AG10803 (cell line): Measurements from ENCODE around the gene TLR9.

Experiments used
- DNase-seq: peaks from one replicate; pipeline ENCODE4 v3.0.0; 2010; ENCODE audit warnings: low read depth
- H3K4me3 ChIP-seq: 2 replicates; pipeline ENCODE4 v1.5.1; 2011; ENCODE audit warnings: mild to moderate bottlenecking, low read length, control low read depth
- TF ChIP-seq, protein P1 (sequence below): conservative IDR thresholded peaks from 2 replicates; pipeline ENCODE4 v1.5.1; 2011; ENCODE audit warnings: mild to moderate bottlenecking, low read length, control low read depth, inconsistent platforms

Gene TLR9

DNA sequence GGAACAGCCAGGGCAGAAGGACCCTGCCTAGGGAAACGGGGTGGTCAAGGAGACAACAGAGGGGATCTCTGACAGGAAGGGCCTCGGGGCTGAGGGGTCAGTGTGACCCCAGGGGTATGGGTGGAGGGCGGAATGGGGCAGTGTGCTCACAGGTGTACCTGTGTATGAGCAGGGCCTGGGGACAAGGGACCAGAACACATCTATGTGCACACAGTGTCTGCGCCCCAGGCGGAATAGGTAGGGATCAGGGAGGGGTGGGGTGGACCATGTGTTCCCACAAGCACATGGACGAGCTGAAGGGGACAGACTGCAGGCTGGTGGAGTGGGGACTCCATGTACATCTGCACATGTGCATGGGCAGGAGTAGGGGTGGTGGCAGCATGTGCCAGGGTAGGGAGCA is 5.0 kb upstream of the TLR9 start:
- TF ChIP-seq, protein P1, sequence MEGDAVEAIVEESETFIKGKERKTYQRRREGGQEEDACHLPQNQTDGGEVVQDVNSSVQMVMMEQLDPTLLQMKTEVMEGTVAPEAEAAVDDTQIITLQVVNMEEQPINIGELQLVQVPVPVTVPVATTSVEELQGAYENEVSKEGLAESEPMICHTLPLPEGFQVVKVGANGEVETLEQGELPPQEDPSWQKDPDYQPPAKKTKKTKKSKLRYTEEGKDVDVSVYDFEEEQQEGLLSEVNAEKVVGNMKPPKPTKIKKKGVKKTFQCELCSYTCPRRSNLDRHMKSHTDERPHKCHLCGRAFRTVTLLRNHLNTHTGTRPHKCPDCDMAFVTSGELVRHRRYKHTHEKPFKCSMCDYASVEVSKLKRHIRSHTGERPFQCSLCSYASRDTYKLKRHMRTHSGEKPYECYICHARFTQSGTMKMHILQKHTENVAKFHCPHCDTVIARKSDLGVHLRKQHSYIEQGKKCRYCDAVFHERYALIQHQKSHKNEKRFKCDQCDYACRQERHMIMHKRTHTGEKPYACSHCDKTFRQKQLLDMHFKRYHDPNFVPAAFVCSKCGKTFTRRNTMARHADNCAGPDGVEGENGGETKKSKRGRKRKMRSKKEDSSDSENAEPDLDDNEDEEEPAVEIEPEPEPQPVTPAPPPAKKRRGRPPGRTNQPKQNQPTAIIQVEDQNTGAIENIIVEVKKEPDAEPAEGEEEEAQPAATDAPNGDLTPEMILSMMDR = no peak
- DNase-seq = no peak

DNA sequence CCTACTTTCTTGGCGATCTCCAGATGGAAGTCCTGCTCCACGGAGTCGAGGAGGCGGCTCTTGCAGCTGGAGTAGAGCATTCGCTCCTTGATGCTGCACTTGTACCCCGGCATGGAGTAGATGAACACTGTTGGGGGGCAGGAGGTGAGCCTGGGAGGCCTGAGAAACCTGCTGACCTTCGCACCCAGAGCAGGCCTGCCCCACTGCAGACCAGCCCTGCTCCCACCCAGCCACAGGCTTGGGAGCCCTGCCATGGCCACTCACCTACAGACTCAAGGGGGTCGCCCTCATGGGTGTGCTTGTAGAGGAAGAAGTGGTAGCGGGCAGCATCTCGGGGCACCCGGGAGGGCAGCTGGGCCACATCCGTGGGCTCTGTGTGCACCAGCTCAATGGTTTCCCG is 4.2 kb upstream of the TLR9 start:
- TF ChIP-seq, protein P1 = no peak
- DNase-seq = no peak
- H3K4me3 ChIP-seq = no peak overlapping the region

More for the DNA sequence above, 5.0 kb upstream of the TLR9 start:
- no peak overlapping the region for H3K4me3 ChIP-seq

DNA sequence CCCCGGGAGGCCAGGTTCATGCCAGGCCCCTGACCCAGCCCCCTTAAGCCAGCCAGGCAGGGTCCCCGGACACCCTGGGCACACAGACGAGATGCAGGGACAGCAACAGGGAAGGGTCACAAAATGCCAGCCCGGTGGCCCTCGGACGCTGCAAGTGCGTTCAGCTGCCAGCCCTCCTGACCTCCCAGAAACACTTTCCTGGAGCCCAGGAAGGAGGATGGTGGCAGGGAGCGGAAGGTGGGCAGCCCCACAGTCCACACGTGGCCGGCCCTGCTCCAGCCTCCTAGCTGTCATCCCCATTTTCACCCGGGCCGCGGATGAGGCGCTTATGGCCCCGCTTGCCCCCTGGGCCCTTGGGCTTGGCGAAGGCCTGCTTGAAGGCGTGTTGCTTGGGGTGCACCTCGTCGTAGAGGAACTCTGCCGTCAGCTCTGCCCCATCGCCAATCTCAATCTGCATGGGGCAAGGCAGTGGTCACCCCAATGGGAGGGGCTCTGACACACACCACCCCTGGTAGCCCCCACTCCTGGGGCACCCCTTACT is 3.4 kb upstream of the TLR9 start:
- H3K4me3 ChIP-seq = no peak overlapping the region
- DNase-seq = no peak
- TF ChIP-seq, protein P1 = no peak

DNA sequence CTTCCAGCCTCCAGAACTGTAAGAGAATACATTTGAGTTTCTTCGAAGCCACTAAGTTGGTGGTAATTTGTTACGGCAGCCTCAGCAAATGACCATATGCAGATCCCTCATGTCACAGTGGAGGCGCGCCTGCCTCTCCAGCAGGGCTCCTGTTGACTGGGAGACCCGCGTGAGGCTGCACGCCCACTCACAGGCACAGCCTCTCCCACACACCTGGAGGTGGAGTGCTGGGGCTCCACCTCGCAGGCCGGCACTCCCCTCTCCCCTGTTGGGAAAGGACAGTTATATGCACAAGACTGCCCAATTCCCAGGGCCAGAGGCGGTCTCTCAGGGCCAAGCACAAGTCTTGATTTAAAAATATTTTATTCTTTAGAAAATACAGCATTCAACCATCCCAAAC is 2.8 kb upstream of the TLR9 start:
- no peak overlapping the region for H3K4me3 ChIP-seq
- TF ChIP-seq, protein P1 = no peak
- no peak for DNase-seq

DNA sequence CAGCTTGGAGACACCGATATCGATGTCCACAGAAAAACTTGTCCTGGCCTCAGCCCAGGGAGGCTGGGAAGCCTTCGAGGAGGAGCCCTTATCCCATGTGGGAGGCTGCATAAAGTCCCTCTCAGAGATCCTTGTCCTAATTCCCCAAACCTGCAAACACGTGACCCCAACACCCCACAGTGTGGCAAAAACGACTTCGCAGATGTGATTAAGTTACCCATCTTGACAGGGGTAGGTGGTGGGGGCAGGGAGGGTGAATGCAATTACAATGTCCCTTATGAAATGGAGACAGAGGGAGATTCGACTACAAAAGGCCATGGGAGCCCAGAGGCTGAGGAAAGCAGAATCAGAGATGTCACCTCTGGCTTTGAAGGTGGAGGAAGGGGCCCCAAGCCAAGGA is 2.3 kb upstream of the TLR9 start:
- TF ChIP-seq, protein P1 = no peak
- H3K4me3 ChIP-seq = no peak overlapping the region
- DNase-seq = no peak

DNA sequence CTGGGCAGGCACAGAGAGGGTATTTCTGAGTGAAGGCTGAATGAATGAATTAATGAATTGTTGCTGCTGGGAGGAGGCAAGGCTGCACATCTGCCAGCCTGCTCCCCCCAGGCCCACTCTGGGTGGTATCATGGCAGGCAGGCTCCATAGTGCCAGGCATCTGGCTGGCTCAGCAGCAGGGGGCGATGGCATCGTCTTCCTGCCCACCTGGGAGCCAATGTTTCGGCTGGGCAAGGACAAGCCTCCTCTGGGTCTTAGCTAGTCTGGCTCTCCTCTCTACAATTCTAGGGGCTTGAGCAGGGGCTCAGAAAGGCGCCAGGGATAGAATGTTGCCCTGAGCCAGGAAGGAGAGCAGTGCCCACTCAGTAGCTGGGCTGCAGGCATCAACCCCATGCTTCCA is 1.7 kb upstream of the TLR9 start:
- TF ChIP-seq, protein P1 = no peak
- DNase-seq = no peak
- H3K4me3 ChIP-seq = no peak overlapping the region

DNA sequence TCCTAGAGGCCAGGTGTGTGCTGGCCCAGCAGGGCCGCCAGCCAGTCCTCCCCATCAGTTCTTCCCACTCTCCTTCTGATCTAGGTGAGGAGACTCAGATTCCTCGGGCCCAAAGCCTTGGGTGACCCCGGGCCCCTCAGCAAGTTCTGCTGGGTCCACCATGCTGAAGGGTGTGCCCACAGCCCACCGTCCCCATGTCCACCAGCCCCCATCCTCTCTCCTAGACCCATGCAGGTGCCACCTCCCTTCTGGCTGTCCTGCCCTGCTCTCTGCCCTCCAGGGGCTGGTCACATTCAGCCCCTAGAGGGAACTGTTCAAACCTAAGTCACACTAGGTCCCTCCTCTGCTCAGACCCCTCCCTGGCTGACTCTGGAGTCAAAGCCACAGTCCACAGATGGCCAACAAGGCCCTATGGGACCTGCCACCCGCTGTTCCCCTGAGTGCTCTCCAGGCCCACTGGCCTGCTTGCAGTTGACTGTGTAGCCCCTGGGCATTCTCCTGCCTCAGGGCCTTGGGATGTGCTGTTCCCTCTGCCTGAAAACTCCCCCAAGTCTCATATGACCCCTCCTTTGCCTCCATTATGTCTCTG is 878 bp upstream of the TLR9 start:
- TF ChIP-seq, protein P1 = no peak

More for the DNA sequence above, 878 bp upstream of the TLR9 start:
- no peak overlapping the region for H3K4me3 ChIP-seq
- no peak for DNase-seq
